Activated CD4-positive, alpha-beta T cell treated with anti-CD3 and anti-CD28 coated beads, Interleukin-2, amount 50 U/mL, for 48 hours (primary cell): Measurements from ENCODE around the gene RNF213.
"Not testable (repeated sequence)": the region's sequence is repeated elsewhere in the genome, so short reads cannot be mapped to it uniquely, and the experiment has no call there.

Experiments used
- DNase-seq, 2 experiments: peaks; one replicate each; pipeline ENCODE4 v3.0.0-alpha.2; 2020

The RNF213 gene

GRCh38 chr17:80322864-80323263 is 62.2 kb downstream of the RNF213 start:
- DNase-seq, result no peak

GRCh38 chr17:80323982-80324381 is 63.3 kb downstream of the RNF213 start:
- no peak for DNase-seq

- no peak for DNase-seq
Measured at GRCh38 chr17:80327518-80327917, 66.9 kb downstream of the RNF213 start.

- DNase-seq, result no peak
Measured at GRCh38 chr17:80328634-80329380, 68.2 kb downstream of the RNF213 start.

GRCh38 chr17:80329421-80329820 is 68.8 kb downstream of the RNF213 start:
- DNase-seq, result not testable (repeated sequence)

GRCh38 chr17:80330276-80330675 is 69.6 kb downstream of the RNF213 start:
- no peak for DNase-seq

GRCh38 chr17:80330938-80331337 is 70.3 kb downstream of the RNF213 start:
- DNase-seq, result not testable (repeated sequence)

GRCh38 chr17:80331820-80332219 is 71.2 kb downstream of the RNF213 start:
- DNase-seq, result no peak

- DNase-seq, result no peak
Measured at GRCh38 chr17:80337195-80337895, 76.7 kb downstream of the RNF213 start.

- DNase-seq, result no peak
Measured at GRCh38 chr17:80339118-80339517, 78.5 kb downstream of the RNF213 start.

GRCh38 chr17:80339731-80340456 is 79.2 kb downstream of the RNF213 start:
- DNase-seq, result no peak

- DNase-seq, result no peak
Measured at GRCh38 chr17:80345321-80345720, 84.7 kb downstream of the RNF213 start.

- DNase-seq, result no peak
Measured at GRCh38 chr17:80345841-80346497, 85.3 kb downstream of the RNF213 start.

GRCh38 chr17:80346498-80347275 is 86.0 kb downstream of the RNF213 start:
- no peak for DNase-seq

GRCh38 chr17:80347536-80347935 is 86.9 kb downstream of the RNF213 start:
- no peak for DNase-seq

- no peak for DNase-seq
Measured at GRCh38 chr17:80347948-80348351, 87.3 kb downstream of the RNF213 start.

- no peak for DNase-seq
Measured at GRCh38 chr17:80348551-80349150, 88.0 kb downstream of the RNF213 start.

- DNase-seq, result no peak
Measured at GRCh38 chr17:80349151-80349651, 88.5 kb downstream of the RNF213 start.

- DNase-seq, result no peak
Measured at GRCh38 chr17:80349751-80350150, 89.1 kb downstream of the RNF213 start.

GRCh38 chr17:80352216-80352895 is 91.7 kb downstream of the RNF213 start:
- no peak for DNase-seq
